ENCODE measurements around the gene KAT6B. TPM values are rescaled to one million over a fixed set of nuclear protein-coding genes. Genes with fewer than 3 reads are reported as not detected.

The KAT6B gene
- total and polyA plus RNA-seq, 2 donors from 2014 or later, result 2.9 to 34.2 TPM

DNA sequence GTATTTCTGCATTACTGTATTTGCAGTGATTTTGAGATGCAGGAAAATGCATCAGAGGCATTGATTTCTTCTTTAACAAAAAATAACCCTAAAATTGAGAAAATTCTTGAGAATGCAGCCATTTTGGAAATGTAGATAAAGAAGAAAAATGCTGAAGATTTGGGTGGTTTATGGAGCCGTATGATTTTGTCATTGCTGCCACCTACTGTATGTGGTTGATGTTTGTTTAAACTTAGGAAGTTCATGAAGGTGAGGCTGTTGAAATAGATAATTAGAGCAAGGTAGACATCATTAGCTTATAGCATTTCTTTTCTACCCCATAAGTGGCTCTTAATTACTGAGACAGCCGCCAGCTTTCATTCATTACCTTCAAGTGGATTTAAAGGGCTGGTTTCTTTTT is 193.0 kb downstream of the KAT6B start:
- H3K9me3 ChIP-seq (ENCODE audit: control insufficient read depth in 2 of 3, insufficient read depth in 1 of 3, low read length in 3 of 3), result no peaks in the 10 kb centered on the region
- FAIRE-seq, result no peak
- no peak overlapping the region for H3K4me3 ChIP-seq (ENCODE audit: low read length in 3 of 3)
- peak in 1 of 5 donors; percentile 50 for DNase-seq
- H3K27ac ChIP-seq (ENCODE audit: low read depth in 2 of 2, low read length in 2 of 2), result no peak overlapping the region
- H3K27me3 ChIP-seq (ENCODE audit: control insufficient read depth, insufficient read depth, low read length), result no peaks in the 10 kb centered on the region
- intact Hi-C loops (cut with DNase I), result no loop called here
- TF ChIP-seq, protein P1, sequence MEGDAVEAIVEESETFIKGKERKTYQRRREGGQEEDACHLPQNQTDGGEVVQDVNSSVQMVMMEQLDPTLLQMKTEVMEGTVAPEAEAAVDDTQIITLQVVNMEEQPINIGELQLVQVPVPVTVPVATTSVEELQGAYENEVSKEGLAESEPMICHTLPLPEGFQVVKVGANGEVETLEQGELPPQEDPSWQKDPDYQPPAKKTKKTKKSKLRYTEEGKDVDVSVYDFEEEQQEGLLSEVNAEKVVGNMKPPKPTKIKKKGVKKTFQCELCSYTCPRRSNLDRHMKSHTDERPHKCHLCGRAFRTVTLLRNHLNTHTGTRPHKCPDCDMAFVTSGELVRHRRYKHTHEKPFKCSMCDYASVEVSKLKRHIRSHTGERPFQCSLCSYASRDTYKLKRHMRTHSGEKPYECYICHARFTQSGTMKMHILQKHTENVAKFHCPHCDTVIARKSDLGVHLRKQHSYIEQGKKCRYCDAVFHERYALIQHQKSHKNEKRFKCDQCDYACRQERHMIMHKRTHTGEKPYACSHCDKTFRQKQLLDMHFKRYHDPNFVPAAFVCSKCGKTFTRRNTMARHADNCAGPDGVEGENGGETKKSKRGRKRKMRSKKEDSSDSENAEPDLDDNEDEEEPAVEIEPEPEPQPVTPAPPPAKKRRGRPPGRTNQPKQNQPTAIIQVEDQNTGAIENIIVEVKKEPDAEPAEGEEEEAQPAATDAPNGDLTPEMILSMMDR (IDR thresholded peaks at IDR 0.05; ENCODE audit: borderline replicate concordance, extremely low read depth, insufficient read depth), result no peak
- H3K9ac ChIP-seq (ENCODE audit: low read length in 3 of 3), result no peak overlapping the region
- no peaks in the 10 kb centered on the region for H3K4me1 ChIP-seq (ENCODE audit: control insufficient read depth in 2 of 3, insufficient read depth in 2 of 3, low read depth in 1 of 3, low read length in 3 of 3)
- H3K36me3 ChIP-seq (ENCODE audit: control insufficient read depth in 2 of 3, insufficient read depth in 3 of 3, low read length in 3 of 3), result peaks cover 0 to 15% (median 0%) of the 10 kb centered on the region in 3 donors

DNA sequence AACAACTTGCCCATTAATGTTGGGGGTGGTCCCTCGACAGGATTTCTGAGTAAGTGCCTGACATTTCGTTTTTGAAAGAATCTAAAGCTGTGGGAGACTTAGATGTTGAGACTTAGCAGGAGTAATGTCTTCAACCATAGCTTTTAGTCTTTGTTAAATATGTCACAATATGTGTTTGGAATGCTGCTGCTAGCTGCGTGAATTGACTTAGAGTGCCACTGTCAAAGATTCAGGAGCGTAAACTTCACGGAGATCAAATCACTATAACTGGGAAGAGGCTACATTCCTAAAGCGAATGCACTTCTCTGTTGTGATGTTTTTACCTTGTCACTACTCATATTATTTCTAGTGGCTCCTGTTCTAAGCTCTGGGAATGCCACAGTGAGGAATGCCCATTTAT is 193.8 kb downstream of the KAT6B start:
- H3K4me1 ChIP-seq (ENCODE audit: control insufficient read depth in 2 of 3, insufficient read depth in 2 of 3, low read depth in 1 of 3, low read length in 3 of 3), result no peaks in the 10 kb centered on the region
- H3K9ac ChIP-seq (ENCODE audit: low read length in 3 of 3), result no peak overlapping the region
- H3K9me3 ChIP-seq (ENCODE audit: control insufficient read depth in 2 of 3, insufficient read depth in 1 of 3, low read length in 3 of 3), result no peaks in the 10 kb centered on the region
- intact Hi-C loops (cut with DNase I), result no loop called here
- FAIRE-seq (no peak), DNase-seq (peak in 1 of 5 donors; percentile 31)
- peaks cover 5 to 15% (median 5%) of the 10 kb centered on the region in 3 donors for H3K36me3 ChIP-seq (ENCODE audit: control insufficient read depth in 2 of 3, insufficient read depth in 3 of 3, low read length in 3 of 3)
- no peaks in the 10 kb centered on the region for H3K27me3 ChIP-seq (ENCODE audit: control insufficient read depth, insufficient read depth, low read length)
- H3K27ac ChIP-seq (ENCODE audit: low read depth in 2 of 2, low read length in 2 of 2), result no peak overlapping the region
- TF ChIP-seq, protein P1 (IDR thresholded peaks at IDR 0.05; ENCODE audit: borderline replicate concordance, extremely low read depth, insufficient read depth), result no peak
- H3K4me3 ChIP-seq (ENCODE audit: low read length in 3 of 3), result no peak overlapping the region

DNA sequence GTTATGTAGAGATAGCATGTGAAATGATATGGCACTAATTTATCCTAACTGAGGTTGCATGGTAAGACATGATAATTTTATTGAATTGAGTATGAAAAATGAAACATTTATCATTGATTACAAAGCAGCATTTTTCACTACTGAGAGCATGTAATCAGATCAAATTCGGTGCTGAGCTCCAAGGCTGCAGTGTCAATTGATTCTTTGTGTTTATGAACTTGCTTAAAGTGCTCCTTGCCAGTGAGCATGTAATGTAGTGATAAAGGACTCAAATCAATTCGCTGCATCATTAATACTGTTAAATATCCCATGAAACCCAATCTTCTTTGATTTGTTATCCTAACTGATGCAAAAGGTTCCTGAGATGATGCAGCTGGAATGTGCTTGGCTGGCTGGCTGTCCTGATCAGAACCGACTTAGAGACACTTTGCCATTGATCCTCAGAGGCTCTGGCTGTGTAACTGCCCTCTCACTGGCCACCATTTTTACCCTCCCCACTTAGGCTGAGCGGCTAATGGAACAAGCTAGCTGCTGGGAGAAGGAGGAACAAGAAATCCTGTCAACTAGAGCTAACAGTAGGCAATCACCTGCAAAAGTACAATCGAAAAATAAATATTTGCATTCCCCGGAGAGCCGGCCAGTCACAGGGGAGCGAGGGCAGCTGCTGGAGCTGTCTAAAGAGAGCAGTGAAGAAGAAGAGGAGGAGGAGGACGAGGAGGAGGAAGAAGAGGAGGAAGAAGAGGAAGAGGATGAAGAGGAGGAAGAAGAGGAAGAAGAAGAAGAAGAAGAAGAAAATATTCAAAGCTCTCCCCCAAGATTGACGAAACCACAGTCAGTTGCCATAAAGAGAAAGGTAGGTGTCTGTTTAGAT is 195.2 kb downstream of the KAT6B start:
- intact Hi-C loops (cut with DNase I), result no loop called here
- H3K27me3 ChIP-seq (ENCODE audit: control insufficient read depth, insufficient read depth, low read length), result no peaks in the 10 kb centered on the region
- H3K4me1 ChIP-seq (ENCODE audit: control insufficient read depth in 2 of 3, insufficient read depth in 2 of 3, low read depth in 1 of 3, low read length in 3 of 3), result no peaks in the 10 kb centered on the region
- H3K9ac ChIP-seq (ENCODE audit: low read length in 3 of 3), result no peak overlapping the region
- no peak for DNase-seq
- TF ChIP-seq, protein P1 (IDR thresholded peaks at IDR 0.05; ENCODE audit: borderline replicate concordance, extremely low read depth, insufficient read depth), result no peak
- H3K36me3 ChIP-seq (ENCODE audit: control insufficient read depth in 2 of 3, insufficient read depth in 3 of 3, low read length in 3 of 3), result peaks cover 11 to 21% (median 13%) of the 10 kb centered on the region in 3 donors
- H3K9me3 ChIP-seq (ENCODE audit: control insufficient read depth in 2 of 3, insufficient read depth in 1 of 3, low read length in 3 of 3), result no peaks in the 10 kb centered on the region
- H3K27ac ChIP-seq (ENCODE audit: low read depth in 2 of 2, low read length in 2 of 2), result no peak overlapping the region
- no peak for FAIRE-seq
- H3K4me3 ChIP-seq (ENCODE audit: low read length in 3 of 3), result no peak overlapping the region
